Lung (tissue), 12 donors: ENCODE data around the gene ELL. TPM values are rescaled to one million over a fixed set of nuclear protein-coding genes. Genes with fewer than 3 reads are reported as not detected.

Experiments used
- ATAC-seq: fragments of 200-7000 bp; cut with Tn5 transposase; one replicate; pipeline ENCODE4 v1.9.1; 2020; ENCODE audit warnings: moderate number of reproducible peaks; ENCODE audit not compliant: insufficient read depth, low FRiP score
- DNase-seq, 3 donors: peaks; one replicate each; pipeline ENCODE4 v3.0.0-alpha.2; 2013 to 2017
- H3K27ac ChIP-seq, 2 donors: one replicate each; pipeline ENCODE4 v1.5.1; 2013; ENCODE audit warnings: mild to moderate bottlenecking in 2 of 2, moderate library complexity in 2 of 2, control low read depth in 1 of 2, inconsistent platforms in 1 of 2, low read depth in 1 of 2, low read length in 1 of 2
- H3K27me3 ChIP-seq, 3 donors: one replicate each; pipeline ENCODE4 v1.5.1; 2013; ENCODE audit warnings: low read length in 2 of 3; ENCODE audit not compliant: control insufficient read depth in 3 of 3, insufficient read depth in 3 of 3
- H3K36me3 ChIP-seq, 4 donors: one replicate each; pipeline ENCODE4 v1.5.1; 2013; ENCODE audit warnings: low read length in 4 of 4, mild to moderate bottlenecking in 1 of 4, moderate library complexity in 1 of 4; ENCODE audit not compliant: control insufficient read depth in 4 of 4, insufficient read depth in 4 of 4
- H3K4me1 ChIP-seq, 5 donors: one replicate each; pipeline ENCODE4 v1.5.1; 2013; ENCODE audit warnings: low read length in 5 of 5, mild to moderate bottlenecking in 2 of 5, moderate library complexity in 1 of 5; ENCODE audit not compliant: control insufficient read depth in 5 of 5, insufficient read depth in 5 of 5
- H3K4me3 ChIP-seq: one replicate; pipeline ENCODE4 v1.5.1; 2013; ENCODE audit warnings: mild to moderate bottlenecking, control low read depth, moderate library complexity
- H3K9ac ChIP-seq, 2 donors: one replicate each; pipeline ENCODE4 v1.5.1; 2013; ENCODE audit warnings: low read length in 2 of 2, control low read depth in 1 of 2; ENCODE audit not compliant: insufficient read depth in 1 of 2
- H3K9me3 ChIP-seq, 4 donors: one replicate each; pipeline ENCODE4 v1.5.1; 2013; ENCODE audit warnings: low read length in 3 of 4, mild to moderate bottlenecking in 1 of 4, moderate library complexity in 1 of 4; ENCODE audit not compliant: control insufficient read depth in 4 of 4, insufficient read depth in 3 of 4
- WGBS, 2 donors: extraction: QIAGEN DNeasy Blood & Tissue Kit; methylation state at CpG; one replicate each; pipeline ENCODE4 v1.1.7; 2013; 5-methylcytosine and 5-hydroxymethylcytosine counted together
- polyA plus RNA-seq, 2 donors: library from polyadenylated mRNA; stranded (reverse); fragments of 200-250 nt; gene quantifications; one replicate each; pipeline ENCODE4 v1.2.1, GENCODE V29; 2013
- total RNA-seq, 2 donors: library from RNA; depleted of rRNA in 1 of 2; stranded (reverse); fragments of >200 nt in 1 of 2; gene quantifications; one replicate each; pipeline ENCODE4 v1.2.1, GENCODE V29; 2014 to 2021
- TF ChIP-seq, protein P1 (sequence below): IDR thresholded peaks from 2 replicates; pipeline ENCODE4 v1.5.1; 2012; ENCODE audit warnings: mild to moderate bottlenecking; ENCODE audit errors: control extremely low read depth, extremely low read depth
- donor health status: control.
- donor health status: control.
- donor health status: Bipolar disorder and iron deficiency.
- donor health status: healthy.
- donor health status: DM: yes; HTN: yes; CAD: no.

ELL gene
- total and polyA plus RNA-seq, 4 donors: 9.3 to 26.8 (median 20.7) TPM

DNA sequence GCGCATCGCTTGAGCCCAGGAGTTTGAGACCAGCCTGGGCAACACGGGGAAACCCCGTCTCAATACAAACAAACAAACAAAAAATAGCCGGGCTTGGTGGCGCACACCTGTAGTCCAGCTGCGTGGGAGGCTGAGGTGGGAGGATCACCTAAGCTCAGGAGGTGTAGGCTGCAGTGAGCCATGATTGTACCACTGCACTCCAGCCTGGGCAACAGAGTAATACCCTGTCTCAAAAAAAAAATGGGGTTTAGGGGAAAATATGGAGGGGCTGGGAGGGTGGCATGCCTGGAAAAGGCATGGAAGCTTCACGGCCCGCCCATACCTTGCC is 82.0 kb downstream of the ELL start:
- 77 to 91% methylated on average over 9 of the region's 9 CpGs for WGBS, 2 donors
- ATAC-seq: no peak
- H3K36me3 ChIP-seq: peaks cover 0 to 21% (median 2%) of the 10 kb centered on the region in 4 donors

DNA sequence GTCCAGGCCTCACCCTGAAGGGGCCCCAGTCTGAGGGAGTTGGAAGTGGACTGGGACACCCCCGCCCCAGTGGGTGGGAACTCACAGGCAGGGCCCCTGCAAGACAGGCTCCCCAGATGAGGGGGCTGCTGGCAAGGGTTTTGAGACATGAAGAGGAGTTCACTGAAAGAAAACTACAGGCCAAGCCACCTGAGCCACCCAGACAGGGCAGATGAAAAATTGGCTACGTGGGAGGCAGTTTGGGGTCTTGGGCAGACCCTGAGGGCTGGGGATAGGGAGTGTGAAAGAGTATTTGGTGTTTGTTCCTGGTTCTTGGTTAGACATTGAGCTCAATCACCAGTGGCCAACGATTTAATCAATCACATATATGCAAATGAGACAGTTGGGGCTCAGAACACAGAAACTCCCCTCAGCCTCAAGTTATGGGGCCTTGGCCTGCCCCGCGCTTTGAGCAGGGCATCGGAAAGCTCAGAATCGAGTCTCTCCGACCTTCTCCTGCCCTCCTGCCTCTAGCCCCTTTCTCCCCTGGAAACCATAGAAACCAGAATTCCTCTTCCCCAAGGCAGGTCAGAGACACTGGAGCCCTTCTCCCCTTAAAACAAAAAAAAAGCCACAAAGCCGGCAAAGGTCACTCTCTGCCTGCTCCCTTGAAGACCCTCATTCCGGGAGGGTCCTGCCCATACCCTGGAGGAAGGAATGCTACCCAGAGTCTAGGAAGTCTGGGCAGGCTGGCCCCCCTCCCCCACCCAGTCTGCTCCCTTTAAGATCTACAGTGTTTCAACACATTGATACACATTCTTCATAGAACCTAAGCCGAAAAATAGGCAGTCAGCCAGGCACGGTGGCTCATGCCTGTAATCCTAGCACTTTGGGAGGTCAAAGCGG is 82.6 kb downstream of the ELL start:
- Histone ChIP-seq H3K27ac (no peak overlapping the region), H3K4me1 (peaks cover 0 to 24% (median 14%) of the 10 kb centered on the region in 5 donors), H3K9me3 (no peaks in the 10 kb centered on the region), H3K9ac (no peak overlapping the region), H3K27me3 (no peaks in the 10 kb centered on the region), H3K36me3 (peaks cover 0 to 15% (median 2%) of the 10 kb centered on the region in 4 donors), H3K4me3 (no peak overlapping the region)
- no peak for ATAC-seq
- WGBS, 2 donors: 67 to 73% methylated on average over 13 of the region's 13 CpGs
- TF ChIP-seq, protein P1, sequence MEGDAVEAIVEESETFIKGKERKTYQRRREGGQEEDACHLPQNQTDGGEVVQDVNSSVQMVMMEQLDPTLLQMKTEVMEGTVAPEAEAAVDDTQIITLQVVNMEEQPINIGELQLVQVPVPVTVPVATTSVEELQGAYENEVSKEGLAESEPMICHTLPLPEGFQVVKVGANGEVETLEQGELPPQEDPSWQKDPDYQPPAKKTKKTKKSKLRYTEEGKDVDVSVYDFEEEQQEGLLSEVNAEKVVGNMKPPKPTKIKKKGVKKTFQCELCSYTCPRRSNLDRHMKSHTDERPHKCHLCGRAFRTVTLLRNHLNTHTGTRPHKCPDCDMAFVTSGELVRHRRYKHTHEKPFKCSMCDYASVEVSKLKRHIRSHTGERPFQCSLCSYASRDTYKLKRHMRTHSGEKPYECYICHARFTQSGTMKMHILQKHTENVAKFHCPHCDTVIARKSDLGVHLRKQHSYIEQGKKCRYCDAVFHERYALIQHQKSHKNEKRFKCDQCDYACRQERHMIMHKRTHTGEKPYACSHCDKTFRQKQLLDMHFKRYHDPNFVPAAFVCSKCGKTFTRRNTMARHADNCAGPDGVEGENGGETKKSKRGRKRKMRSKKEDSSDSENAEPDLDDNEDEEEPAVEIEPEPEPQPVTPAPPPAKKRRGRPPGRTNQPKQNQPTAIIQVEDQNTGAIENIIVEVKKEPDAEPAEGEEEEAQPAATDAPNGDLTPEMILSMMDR: no peak
- peak; percentile 45 to 72 (median 63) for DNase-seq

More for the DNA sequence above, 82.0 kb downstream of the ELL start:
- H3K27ac ChIP-seq: no peak overlapping the region
- H3K27me3 ChIP-seq: no peaks in the 10 kb centered on the region
- no peak overlapping the region for H3K4me3 ChIP-seq
- DNase-seq: no peak
- no peak overlapping the region for H3K9ac ChIP-seq
- TF ChIP-seq, protein P1: no peak
- H3K9me3 ChIP-seq: no peaks in the 10 kb centered on the region
- H3K4me1 ChIP-seq: peaks cover 0 to 20% (median 14%) of the 10 kb centered on the region in 5 donors

DNA sequence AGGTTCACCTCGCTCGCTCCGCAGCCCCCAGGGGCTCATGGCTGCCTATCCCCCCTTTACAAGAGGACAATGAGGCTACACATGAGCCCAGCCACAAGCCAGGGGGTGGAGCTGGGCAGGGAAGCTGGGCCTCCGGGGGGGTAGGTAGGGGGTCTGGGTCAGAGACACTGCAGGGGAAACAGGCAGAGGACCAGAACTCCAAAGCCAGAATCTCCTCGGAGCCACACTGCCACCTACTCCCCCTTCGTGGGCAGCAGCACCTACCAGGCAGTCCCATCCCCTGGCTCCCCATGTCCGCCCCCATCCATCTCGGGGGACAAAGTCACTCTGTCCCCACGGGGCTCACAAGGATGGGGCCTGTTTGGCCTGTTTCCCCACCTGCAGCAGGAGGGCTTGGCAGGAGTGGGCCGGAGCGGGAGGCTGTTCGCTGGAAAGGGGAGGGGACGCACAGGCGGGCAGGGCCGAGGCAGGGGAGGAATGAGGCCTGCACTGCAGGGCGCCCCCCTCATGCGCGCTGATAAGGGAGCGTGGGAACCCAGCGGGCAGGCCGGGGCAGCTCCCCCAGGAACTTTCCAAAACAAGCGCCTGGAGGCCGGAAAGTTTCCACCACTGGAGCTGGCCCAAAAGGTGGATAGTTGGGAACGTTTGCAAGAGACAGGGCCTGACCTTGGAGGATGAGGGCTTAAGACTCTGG is 83.4 kb downstream of the ELL start:
- peak; percentile 52 to 76 (median 63) for DNase-seq
- Histone ChIP-seq H3K27me3 (no peaks in the 10 kb centered on the region), H3K4me3 (no peak overlapping the region), H3K9ac (peak overlapping the region in 1 of 2 donors; percentile 49), H3K9me3 (no peaks in the 10 kb centered on the region), H3K36me3 (peaks cover 0 to 8% (median 0%) of the 10 kb centered on the region in 4 donors), H3K4me1 (peaks cover 0 to 27% (median 18%) of the 10 kb centered on the region in 5 donors), H3K27ac (no peak overlapping the region)
- 28 to 37% methylated on average over 21 to 24 of the region's 24 CpGs for WGBS, 2 donors
- TF ChIP-seq, protein P1: no peak
- no peak for ATAC-seq
